H1 (cell line): ENCODE measurements around the gene EHD4. TPM values are rescaled to one million over a fixed set of nuclear protein-coding genes. Genes with fewer than 3 reads are reported as not detected.

ENCODE experiments used
- ATF2 ChIP-seq: IDR thresholded peaks from 2 replicates; pipeline ENCODE4 v1.6.1; 2012; ENCODE audit warnings: low read length, inconsistent platforms
- BCL11A ChIP-seq, 2 experiments: IDR thresholded peaks; one replicate each; pipeline ENCODE4 v1.6.1; 2011; ENCODE audit warnings: low read depth in 2 of 2, low read length in 2 of 2, mild to moderate bottlenecking in 2 of 2
- TBP ChIP-seq: IDR thresholded peaks from 2 replicates; pipeline ENCODE4 v1.6.1; 2011; ENCODE audit warnings: low read depth, low read length, improper control_type of control experiment
- polyA plus RNA-seq, 7 experiments: library from polyadenylated mRNA; depleted of rRNA in 3 of 7; stranded (reverse) in 5 of 7; unstranded in 2 of 7; fragments of >200 nt in 5 of 7; fragments of 200-250 nt in 2 of 7; gene quantifications; 1 replicate in 5 of 7; 2 replicates in 1 of 7; 4 replicates in 1 of 7; pipeline versions ENCODE4 v1.2.1 to v1.2.3, GENCODE V29; 2011 to 2013; ENCODE audit warnings: missing spikeins in 2 of 7, mixed read lengths in 2 of 7
- total RNA-seq: library from RNA; stranded (reverse); fragmentation: NEBNext Ultra II Directional; extraction: Animal tissue kit (Norgen Biotek cat#: 25700); gene quantifications from 2 replicates; pipeline ENCODE4 v1.2.1, GENCODE V29; 2021

Gene EHD4
- total and polyA plus RNA-seq, 2 of the 8 experiments (the other 6 are each of a cell fraction or from before 2014, with no cell fraction given): 17.5 to 24.5 TPM

DNA sequence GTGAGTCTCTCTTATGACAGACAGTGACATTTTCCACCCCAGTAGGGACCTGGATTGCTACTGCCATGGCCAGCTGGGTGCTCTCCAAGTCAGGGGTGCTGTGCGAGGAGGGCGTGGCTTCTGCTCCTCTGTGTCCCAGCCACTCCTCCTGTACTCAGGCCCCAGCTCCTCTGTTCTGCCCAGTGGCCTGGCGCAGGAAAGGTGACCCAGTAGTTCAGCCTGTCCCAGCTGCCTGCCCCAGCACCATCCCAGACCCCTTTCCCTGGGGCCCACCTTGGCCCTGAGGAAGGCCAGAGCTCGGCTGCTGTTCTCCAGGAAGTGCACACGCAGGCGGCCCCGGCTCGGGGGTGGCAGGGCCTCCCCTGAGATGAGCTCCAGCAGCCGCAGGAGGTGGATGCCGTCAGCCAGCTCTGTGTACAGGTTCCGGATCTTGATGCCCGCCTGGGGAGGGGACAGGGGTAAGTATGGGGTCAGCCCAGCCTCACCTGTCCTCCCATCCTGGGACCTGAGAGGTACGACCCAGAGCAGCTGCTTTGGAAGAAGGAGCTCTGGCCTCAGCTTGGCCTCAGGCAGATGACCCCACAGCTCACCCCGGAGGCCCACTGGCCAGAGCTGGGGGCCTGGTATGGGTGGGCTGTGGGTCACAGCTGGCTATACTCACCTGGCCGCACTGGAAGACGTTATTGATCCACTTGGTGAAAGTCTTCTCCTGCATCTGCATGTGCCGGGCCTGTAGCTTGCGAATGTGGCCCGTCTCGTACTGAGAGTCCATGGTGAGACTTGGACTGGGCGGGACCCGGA is 79.5 kb downstream of the EHD4 start (continued):
- no peak for TF ChIP-seq ATF2
- TF ChIP-seq TBP: no peak
- TF ChIP-seq BCL11A (IDR thresholded peaks at IDR 0.05; ENCODE audit: low read depth in 2 of 2, low read length in 2 of 2): no peak
